Cerebellar cortex (tissue), 1 donor: ENCODE results near the gene IQCE.

ENCODE experiments used
- DNase-seq: peaks from one replicate; pipeline ENCODE4 v3.0.0-alpha.2; 2015; ENCODE audit warnings: low spot score

Gene IQCE

GRCh38 chr7:2614631-2615330 is 56.0 kb downstream of the IQCE start:
- no peak for DNase-seq

GRCh38 chr7:2616387-2617324 is 57.9 kb downstream of the IQCE start:
- DNase-seq, result no peak

- DNase-seq, result no peak
Measured at GRCh38 chr7:2617325-2617905, 58.6 kb downstream of the IQCE start.

- no peak for DNase-seq
Measured at GRCh38 chr7:2619116-2619515, 60.3 kb downstream of the IQCE start.

- DNase-seq, result no peak
Measured at GRCh38 chr7:2621061-2621828, 62.5 kb downstream of the IQCE start.

GRCh38 chr7:2621948-2622640 is 63.3 kb downstream of the IQCE start:
- DNase-seq, result no peak

GRCh38 chr7:2622869-2623697 is 64.3 kb downstream of the IQCE start:
- DNase-seq, result no peak

GRCh38 chr7:2623698-2624014 is 64.9 kb downstream of the IQCE start:
- DNase-seq, result no peak

- no peak for DNase-seq
Measured at GRCh38 chr7:2624293-2624886, 65.6 kb downstream of the IQCE start.

- no peak for DNase-seq
Measured at GRCh38 chr7:2626498-2627117, 67.8 kb downstream of the IQCE start.

- no peak for DNase-seq
Measured at GRCh38 chr7:2627258-2628129, 68.7 kb downstream of the IQCE start.

- no peak for DNase-seq
Measured at GRCh38 chr7:2628130-2628482, 69.3 kb downstream of the IQCE start.

GRCh38 chr7:2628891-2629290 is 70.1 kb downstream of the IQCE start:
- no peak for DNase-seq

GRCh38 chr7:2629746-2630681 is 71.2 kb downstream of the IQCE start:
- peak; percentile 94 for DNase-seq

GRCh38 chr7:2631946-2632732 is 73.4 kb downstream of the IQCE start, which contains the start of gene TTYH3:
Gene TTYH3, plus strand, starts transcription at chr7:2631986. Its CDS starts 170 bp downstream, at chr7:2632156.
- DNase-seq, result no peak

GRCh38 chr7:2632733-2633537 is 74.2 kb downstream of the IQCE start:
- peak; percentile 36 for DNase-seq
